ENCODE data around the gene DMRT1. TPM values are rescaled to one million over a fixed set of nuclear protein-coding genes. Genes with fewer than 3 reads are reported as not detected.
"Not testable (repeated sequence)": the region's sequence is repeated elsewhere in the genome, so short reads cannot be mapped to it uniquely, and the experiment has no call there.

The DMRT1 gene
- total RNA-seq, 2 donors from 2014 or later = not detected

DNA sequence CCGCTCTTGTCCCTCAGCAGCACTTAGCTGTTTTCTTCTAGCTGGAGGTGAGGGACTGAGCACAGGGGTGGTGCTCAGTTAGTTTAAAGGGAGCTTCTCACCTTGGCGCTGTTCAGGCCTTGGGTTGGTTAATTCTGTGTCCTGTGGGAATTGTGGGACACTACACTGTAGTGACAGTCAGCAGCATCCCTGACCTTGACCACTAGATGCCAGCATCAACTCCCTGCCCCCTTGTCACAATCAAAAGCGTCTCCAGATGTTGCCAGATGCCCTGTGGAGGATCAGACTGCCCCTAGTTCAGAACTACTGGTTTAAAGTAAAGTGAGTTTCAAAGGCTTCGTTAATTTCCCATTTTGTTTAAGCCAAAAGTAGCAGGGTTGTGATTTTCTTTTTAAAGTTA is 69.5 kb downstream of the DMRT1 start:
- intact Hi-C loops (cut with DNase I) = no loop called here
- no peak for ATAC-seq
- DNase-seq = no peak

DNA sequence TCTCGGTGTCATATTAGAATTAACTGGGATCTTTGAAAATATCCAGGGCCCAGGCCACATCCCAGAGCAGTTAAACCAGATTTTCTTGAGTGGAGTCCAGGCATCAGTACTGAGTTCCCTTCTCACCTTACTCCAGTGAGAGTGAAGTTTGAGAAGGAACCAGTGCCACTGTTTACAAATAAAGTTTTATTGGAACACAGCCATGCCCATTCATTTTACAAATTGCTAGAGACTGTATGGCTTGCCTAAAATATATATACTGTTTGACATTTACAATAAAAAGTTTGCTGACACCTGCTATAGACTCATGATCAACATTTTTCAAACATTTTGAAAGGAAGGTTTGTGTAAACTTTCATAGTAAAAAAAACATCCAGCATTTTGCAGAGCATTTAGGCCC is 71.3 kb downstream of the DMRT1 start:
- intact Hi-C loops (cut with DNase I) = no loop called here
- ATAC-seq (no peak), DNase-seq (no peak)

DNA sequence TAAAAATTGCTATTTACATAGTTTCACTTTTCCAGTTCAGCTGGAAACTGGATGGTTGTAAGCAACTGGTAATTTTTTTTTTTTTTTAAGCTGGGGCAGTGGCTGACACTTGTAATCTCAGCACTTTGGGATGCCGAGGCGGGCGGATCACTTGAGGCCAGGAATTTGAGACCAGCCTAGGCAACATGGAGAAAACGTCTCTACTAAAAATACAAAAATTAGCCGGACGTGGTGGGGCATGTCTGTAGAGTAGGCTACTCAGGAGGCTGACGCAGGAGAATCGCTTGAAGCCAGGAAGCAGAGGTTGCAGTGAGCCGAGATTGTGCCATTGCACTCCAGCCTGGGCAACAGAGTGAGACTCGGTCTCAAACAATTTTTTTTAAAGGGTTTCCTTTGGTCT is 72.0 kb downstream of the DMRT1 start:
- ATAC-seq; intact Hi-C loops (cut with DNase I); DNase-seq: not testable (repeated sequence)

DNA sequence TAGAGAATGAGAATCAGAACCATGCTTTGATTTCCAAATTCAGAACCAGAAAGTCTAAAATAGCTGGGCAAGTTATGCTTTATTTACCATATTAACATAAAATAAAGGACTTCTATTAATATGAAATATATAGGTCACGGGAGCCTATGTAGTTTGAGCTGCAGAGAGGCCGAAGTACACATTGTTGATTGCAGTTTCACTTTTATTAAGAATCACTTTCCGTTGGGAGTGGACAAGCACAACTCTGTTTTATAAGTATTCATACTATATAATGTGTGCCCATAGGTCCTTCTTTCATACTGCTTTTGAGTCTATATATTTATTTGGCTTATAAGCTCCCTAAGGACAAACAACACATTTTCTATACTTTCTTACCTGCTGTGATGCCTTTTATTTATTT is 76.2 kb downstream of the DMRT1 start:
- intact Hi-C loops (cut with DNase I) = no loop called here

DNA sequence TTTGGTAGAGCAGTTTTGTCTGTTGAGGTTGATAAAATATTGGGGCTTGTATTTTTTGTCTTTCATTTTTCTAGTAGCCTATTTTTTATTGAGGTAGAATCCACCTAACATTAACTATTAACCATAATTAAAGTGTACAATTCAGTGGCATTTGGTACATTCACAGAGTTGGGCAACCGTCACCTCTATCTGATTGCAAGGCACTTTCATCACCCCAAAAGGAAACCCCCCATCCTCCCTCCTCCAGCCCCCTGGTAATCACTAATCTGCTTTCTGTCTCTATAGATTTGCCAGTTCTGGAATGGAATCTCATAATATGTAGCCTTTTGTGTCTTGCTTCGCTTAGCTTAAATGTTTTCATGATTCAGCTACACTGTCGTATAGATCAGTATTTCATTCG is 79.4 kb downstream of the DMRT1 start:
- ATAC-seq = no peak
- intact Hi-C loops (cut with DNase I) = no loop called here
- DNase-seq = no peak

More for the DNA sequence above, 76.2 kb downstream of the DMRT1 start:
- DNase-seq (no peak), ATAC-seq (no peak)

DNA sequence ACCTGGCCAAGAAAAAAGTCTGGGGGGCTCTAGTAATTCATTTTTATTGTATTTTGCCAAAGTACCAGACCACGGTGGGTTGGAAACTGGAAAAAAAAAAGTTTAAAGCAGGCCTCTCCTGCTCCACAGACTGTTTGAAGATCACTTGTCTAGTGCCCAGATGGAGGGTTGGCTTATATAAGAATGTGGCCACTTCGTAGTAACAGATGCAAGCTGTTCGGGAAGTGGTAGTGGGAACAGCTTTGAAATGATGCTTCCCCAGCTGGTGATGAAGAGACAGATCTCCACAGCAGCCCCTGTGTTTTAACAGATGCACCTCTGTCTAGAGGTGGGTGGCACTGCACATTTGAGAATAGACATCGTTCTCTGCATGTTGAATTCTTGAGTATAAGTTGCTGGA is 80.7 kb downstream of the DMRT1 start:
- no peak for DNase-seq
- intact Hi-C loops (cut with DNase I) = no loop called here
- no peak for ATAC-seq

DNA sequence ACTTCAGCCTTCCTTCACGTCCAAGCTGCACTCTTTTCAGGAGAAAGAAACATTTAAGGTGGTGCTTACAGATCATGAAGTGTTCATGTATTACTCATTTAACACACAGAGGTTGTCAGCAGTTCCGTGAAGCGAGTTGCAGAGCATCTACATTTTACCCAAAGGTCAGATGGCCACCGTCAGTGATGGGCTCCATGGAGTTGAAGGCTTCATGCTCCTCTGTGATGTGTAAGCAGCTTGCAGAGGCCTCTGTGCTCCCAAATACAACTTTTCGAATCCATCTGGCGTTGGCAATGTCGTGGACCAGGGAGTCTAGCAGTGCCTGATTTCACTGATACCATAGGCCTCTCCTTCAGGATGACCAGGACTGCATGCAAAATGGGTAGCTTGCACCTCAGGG is 81.2 kb downstream of the DMRT1 start:
- DNase-seq = no peak
- intact Hi-C loops (cut with DNase I) = no loop called here
- no peak for ATAC-seq

DNA sequence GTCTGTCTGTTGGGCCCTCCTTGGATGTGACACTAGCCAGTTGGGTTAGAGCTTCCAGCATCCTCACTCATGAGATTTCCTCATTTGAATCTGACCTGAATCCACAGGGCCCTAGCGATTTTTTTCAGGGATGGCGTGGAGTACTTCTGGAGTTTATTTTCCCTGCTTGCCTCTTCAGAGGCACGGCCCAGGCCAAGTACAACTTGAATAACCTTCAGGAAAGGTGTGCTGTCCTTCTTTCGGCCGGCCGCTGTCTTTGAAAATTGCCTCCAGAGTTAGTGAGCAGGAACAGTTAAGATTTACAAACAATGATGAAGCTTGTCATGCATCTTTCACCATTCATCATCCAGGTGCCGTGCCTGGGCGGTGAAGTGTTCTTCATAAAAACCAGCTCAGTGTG is 85.5 kb downstream of the DMRT1 start:
- ATAC-seq (no peak), DNase-seq (no peak)
- intact Hi-C loops (cut with DNase I) = no loop called here

DNA sequence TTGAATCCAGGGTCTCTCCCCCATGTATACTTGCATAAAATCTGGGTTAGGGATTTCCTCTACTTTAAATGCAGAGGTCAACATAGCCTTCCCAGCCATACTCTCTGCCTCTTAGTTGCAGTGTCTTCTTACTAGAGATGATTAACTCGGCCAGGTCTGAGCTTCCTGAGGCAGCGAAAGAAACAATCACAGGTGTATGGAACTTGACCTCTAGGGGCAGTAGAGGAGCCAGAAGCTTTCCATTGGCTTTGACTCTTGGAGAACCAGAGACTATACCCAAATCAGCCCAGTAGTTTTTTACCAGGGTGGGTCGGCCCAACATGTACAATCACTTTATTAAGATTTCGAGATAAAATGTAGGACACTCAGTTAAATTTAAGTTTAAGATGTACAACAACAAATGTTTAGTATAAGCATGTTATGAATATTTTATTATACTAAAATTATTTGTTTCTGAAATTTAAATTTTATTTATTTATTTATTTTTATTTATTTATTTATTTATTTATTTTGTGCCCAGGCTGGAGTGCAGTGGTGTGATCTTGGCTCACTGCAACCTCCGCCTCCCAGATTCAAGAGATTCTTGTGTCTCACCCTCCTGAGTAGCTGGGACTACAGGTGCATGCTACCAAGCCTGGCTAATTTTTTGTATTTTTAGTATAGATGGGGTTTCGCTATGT is 87.0 kb downstream of the DMRT1 start:
- DNase-seq = no peak
- no peak for ATAC-seq
- intact Hi-C loops (cut with DNase I) = no loop called here

DNA sequence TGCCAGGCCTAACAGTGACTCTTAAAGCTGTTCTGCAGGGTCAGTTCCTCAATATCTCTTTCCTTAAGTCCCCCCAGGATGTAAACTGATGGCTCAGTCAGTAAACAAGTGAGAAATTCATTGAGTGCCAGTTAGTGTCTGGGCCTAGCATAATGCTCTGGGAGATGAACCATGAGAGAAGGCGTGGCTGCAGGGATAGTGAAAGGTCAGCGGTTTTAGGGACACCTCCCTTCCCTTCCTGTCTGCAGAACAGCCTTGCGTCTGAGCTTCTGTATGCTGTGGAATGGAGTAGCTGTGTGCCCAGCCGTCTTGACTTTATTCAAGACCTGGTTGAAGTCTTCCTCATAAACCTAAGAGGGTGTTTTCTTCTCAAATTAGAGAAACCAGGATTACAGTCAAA is 88.2 kb downstream of the DMRT1 start:
- intact Hi-C loops (cut with DNase I) = no loop called here
- no peak for ATAC-seq
- DNase-seq = no peak

DNA sequence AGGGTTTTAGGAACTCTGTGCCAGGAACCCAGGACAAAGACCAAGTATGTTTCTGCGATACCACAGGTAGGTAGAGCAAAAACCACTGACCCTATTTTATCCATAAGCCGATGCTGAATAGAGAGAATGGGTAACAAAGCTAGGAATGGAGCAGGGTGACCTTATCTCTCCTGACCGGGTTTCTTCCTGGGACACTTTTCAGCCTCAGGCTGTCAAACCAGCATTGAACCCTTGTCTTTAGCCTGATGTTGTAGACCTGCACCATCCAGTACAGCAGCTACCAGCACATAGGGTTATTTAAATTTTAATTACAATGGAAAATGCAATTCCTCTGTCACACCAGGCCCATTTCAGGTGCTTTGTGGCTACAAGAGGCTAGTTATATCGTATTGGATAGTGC is 91.9 kb downstream of the DMRT1 start:
- intact Hi-C loops (cut with DNase I) = no loop called here
- DNase-seq = no peak
- no peak for ATAC-seq

DNA sequence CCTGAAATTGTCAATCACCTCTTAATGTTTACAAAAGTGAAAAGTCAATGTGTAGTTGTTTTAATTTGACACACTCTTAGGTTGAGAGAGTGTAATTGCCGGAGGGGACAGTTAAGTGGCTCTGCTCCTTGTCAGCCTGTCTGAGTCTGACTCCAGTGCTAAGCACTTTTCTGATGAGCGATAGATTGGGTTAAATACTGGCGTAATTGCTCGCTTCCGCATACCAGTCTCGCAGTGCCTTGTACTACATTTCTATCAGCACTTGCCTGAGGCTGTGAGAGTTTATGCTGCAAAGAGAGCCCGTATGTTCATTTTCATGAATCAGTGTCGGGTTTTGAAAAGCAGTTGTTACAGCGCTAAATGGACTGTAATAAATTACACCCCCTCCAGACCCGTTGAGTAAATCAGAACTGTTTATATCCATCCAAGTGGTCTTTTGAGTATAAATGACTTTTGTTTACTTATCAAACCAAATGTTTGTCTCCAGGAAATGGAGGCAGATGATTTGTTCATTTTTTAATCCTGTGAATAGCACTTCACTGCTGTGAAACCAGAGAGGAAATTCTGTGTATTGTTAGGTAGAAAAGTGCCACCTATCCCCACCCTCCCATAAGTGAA is 94.0 kb downstream of the DMRT1 start:
- ATAC-seq (peak in 1 of 2 donors; percentile 80), DNase-seq (no peak)

DNA sequence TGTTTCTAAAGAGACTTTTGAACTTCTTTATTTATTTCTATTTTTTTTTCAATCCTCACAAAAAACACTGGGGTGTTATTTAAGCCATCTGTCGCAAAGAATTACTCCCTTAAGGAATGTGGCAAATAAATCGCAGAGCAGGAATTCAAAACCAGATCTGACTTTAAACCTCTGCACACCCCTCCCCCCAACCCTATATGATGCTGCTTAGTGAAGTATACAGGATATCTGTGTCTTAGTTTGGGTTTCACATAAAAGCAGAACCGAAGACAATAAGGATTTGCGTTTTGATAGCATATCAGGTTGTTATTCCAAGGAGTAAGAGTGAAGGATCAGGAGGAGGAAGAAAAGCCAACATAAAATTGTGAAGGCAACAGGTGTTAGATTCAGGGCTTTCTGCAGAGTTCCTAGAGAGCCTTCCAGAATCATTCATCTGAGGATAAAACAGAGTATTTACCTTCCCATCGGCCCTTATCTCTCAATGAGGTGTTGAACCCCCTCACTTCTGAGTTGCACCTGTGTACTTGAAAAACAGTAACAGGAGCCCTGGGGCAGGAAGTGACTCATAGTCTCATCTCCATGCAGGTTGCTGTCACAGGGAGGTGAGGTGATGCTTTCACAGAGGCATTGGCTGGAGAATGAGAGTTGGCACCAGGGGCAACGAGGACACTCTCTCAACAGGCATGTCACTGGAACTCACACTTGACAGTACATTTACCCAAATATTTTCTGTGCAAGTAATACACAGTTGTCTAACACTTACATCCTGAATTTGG is 101.5 kb downstream of the DMRT1 start:
- ATAC-seq (no peak), DNase-seq (no peak)
- intact Hi-C loops (cut with DNase I) = no loop called here

More for the DNA sequence above, 94.0 kb downstream of the DMRT1 start:
- intact Hi-C loops (cut with DNase I) = no loop called here

DNA sequence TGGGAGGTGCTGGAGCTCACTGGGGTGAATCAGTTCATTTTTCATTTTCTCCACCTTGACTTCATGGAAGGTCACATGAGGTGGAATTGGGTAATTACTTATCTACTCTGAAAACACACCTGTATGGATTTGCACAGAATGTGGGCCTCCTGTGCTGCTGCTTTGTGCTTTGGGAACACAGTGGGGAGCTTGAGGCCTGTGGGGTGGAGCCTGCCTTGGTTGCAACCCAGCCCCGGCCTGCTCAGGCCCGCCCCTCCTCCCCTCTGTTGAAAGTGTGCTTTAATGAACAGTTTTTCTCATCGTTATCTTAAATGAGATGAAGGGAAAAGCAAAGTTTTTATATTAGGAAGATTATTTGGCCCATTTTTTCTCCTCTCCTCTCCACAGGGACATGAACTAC is 106.5 kb downstream of the DMRT1 start:
- intact Hi-C loops (cut with DNase I) = no loop called here
- DNase-seq = no peak
- no peak for ATAC-seq

DNA sequence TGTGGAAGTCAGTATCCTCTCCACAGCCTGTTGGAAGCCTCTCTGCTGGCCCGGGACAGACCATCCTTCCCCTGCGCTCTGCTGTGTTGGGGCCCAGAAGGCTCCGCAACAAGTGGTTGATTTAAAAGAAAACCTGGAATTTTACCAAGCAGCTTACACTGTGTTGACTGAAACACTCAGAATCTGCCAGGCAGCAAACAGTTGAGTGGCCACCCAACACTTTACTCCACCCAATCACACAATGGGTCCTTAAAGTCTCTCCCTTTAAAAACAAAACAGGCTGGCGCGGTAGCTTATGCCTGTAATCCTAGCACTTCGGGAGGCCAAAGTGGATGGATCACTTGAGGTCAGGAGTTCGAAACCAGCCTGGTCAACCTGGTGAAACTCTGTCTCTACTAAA is 107.0 kb downstream of the DMRT1 start:
- intact Hi-C loops (cut with DNase I) = no loop called here
- DNase-seq = no peak
- no peak for ATAC-seq

DNA sequence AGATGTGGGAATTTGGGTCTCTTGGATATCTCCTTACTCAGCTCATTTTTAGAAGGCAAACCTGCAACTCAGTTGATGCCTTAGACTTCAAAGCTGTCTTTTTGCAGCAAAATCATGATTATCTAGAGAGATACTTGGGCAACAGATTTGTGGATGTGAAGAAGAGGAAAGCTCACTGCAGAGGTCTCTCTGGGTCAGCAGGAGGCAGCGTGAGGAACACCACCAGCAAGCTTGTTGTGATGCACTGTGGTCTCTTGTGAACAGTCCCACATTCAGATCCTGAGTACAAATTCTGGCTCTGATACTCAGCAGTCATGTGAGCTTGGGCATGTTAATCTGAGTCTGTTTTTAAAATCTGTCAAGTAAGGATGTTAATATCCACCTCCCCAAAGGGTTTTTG is 108.6 kb downstream of the DMRT1 start:
- intact Hi-C loops (cut with DNase I) = no loop called here
- DNase-seq = no peak
- ATAC-seq = no peak

DNA sequence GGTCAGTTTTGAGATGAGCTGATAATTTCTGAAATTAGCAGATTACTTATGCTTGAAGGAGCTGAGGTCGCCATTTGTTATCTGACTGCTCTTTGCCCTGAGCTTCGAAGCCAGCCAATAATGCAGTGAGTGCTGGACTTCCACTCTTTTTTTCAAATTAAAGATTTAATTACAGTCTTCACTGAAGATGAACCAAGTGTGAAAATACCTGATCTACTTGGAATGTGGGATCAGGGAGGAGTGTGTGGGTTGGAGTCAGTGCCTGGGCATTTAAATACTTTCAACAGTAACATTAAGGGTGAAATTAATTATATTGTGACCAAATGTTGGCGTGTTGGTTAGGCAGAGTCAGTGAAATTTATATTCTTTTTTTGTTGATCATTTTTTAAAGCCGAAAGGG is 111.0 kb downstream of the DMRT1 start:
- no peak for ATAC-seq
- intact Hi-C loops (cut with DNase I) = no loop called here
- no peak for DNase-seq

DNA sequence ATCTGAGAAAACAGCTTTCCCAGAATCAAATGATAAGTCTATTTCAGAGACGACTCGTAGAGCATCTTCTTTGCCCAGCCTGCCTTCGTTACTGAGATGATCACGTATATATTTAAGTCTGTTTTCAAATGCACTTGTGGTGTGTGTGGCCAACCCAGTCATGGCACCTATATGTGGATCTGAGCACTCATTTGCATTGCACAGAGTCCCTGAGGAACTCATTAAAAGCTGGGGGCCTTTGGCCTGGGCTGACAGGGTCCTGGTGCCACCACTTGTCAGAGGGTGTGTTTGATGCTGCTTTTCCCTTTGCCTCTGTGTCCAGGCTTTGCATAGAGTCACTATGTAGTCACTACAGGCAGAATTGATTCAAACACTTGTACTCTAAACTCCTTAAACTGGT is 117.6 kb downstream of the DMRT1 start:
- no peak for DNase-seq
- no peak for ATAC-seq
- intact Hi-C loops (cut with DNase I) = no loop called here

DNA sequence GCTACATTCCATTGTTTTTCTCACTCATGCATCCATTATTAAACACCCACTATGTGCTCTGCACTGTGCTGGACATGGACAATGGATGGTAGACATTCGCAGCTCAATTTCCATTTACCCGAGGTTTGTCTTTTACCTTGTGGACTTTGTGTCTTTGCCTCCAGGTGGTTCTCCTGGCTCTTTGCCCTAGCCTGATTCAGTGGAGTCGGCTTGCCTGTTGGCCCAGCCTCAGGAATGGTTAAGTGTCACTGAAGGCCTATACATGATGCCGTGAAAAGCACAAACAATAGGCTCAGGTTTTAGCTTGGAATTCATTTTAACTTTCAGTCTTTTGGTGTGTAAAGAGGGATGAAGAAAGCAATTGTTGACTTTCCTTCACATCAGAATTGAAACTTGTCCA is 118.4 kb downstream of the DMRT1 start:
- DNase-seq (no peak), ATAC-seq (no peak)
- intact Hi-C loops (cut with DNase I) = no loop called here

DNA sequence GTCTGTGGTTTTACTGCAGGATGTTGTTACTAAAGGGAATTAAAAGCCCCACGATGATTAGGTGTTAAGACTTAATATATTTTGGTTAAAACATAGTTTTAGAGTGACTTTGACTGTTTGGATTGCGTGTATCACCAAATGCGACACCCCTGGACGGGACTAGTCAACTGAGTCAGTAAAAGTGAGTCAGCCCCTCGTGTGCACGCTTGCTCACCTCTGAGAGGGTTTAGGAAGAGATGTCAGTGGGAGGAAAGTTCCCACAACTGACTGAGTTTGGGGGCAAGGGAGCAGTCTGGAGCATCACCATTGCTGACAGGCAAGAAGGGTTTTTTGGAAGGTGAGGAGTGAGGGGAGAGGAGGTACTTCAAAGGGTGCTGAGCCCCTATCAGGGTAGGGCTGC is 120.5 kb downstream of the DMRT1 start:
- no peak for ATAC-seq
- no peak for DNase-seq
- intact Hi-C loops (cut with DNase I) = no loop called here

DNA sequence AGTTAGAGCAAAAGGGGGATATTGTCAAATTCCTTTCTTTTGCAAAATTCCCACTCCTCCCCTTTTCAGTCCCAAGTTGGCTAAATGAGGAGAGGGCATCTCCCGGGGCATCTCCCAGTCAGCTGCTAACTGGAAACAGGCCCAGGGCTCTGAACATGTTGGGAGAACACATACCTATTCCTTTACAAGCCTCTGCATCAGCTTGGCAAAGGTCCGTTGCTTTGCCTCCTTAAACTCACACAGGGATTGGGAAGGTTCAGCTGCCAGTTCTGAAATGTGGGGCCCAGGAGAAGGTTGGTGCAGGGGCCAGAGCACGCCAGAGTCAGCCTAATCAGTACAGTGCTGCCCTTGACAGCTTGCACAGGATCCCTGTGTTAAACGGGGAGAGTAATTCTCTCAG is 124.0 kb downstream of the DMRT1 start:
- no peak for ATAC-seq
- intact Hi-C loops (cut with DNase I) = no loop called here

More for the DNA sequence above, 124.0 kb downstream of the DMRT1 start:
- no peak for DNase-seq
